Testis (tissue), 2 donors: Measurements from ENCODE around the gene THOC6.

Experiments
- CTCF ChIP-seq, 3 experiments: fragments of 450-650 bp in 2 of 3; fragments of 200-600 bp in 1 of 3; sonication (generic) in 1 of 3; IDR thresholded peaks; one replicate each; pipeline ENCODE4 v1.5.1; 2016 to 2019; ENCODE audit warnings: antibody characterized with exemption in 3 of 3, mild to moderate bottlenecking in 2 of 3, moderate library complexity in 1 of 3
- POLR2A ChIP-seq: fragments of 450-650 bp; IDR thresholded peaks from one replicate; pipeline ENCODE4 v1.6.1; 2017; ENCODE audit warnings: antibody characterized with exemption, mild to moderate bottlenecking, moderate library complexity

GRCh38 chr16:3065742-3066439 lies 42.1 kb downstream of the THOC6 start:
- TF ChIP-seq CTCF (IDR thresholded peaks at IDR 0.05) = no peak
- TF ChIP-seq POLR2A = no peak
